ENCODE results near the gene VPS16.

Gene VPS16

GRCh38 chr20:2902291-2902690 lies 61.7 kb downstream of the VPS16 start:
- DNase-seq (ENCODE audit: low spot score), result no peak

GRCh38 chr20:2902818-2903217 lies 62.3 kb downstream of the VPS16 start:
- no peak for DNase-seq (ENCODE audit: low spot score)

GRCh38 chr20:2903686-2904085 lies 63.1 kb downstream of the VPS16 start:
- no peak for DNase-seq (ENCODE audit: low spot score)

GRCh38 chr20:2907519-2907918 lies 67.0 kb downstream of the VPS16 start:
- DNase-seq (ENCODE audit: low spot score), result no peak

- DNase-seq (ENCODE audit: low spot score), result no peak
Measured at GRCh38 chr20:2909953-2910352, 69.4 kb downstream of the VPS16 start.

- DNase-seq (ENCODE audit: low spot score), result no peak
Measured at GRCh38 chr20:2911200-2911599, 70.7 kb downstream of the VPS16 start.

GRCh38 chr20:2914160-2914559 lies 73.6 kb downstream of the VPS16 start:
- no peak for DNase-seq (ENCODE audit: low spot score)

Measured in kidney capillary endothelial cell (primary cell).